Activated T-cell treated with anti-CD3 and anti-CD28 coated beads, Interleukin-2, amount 50 U/mL, for 48 hours (primary cell): Measurements from ENCODE around the gene HECTD1.
"Not testable (repeated sequence)": the region's sequence is repeated elsewhere in the genome, so short reads cannot be mapped to it uniquely, and the experiment has no call there.

Experiments
- DNase-seq, 2 experiments: peaks; one replicate each; pipeline ENCODE4 v3.0.0-alpha.2; 2020

Gene HECTD1

DNA sequence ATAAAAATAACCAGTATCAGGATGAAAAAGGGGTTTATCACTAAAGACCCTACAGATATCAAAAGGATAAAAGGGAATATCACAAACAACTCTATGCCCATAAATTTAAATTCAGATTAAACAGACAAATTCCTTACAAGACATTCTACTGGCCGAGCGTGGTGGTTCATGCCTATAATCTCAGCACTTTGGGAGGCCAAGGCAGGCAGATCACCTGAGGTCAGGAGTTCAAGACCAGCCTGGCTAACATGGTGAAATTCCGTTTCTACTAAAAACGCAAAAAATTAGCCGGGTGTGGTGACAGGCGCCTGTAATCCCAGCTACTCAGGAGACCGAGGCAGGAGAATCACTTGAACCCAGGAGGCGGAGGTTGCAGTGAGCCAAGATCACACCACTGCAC, 15.0 kb downstream of the HECTD1 start:
- not testable (repeated sequence) for DNase-seq

GRCh38 chr14:31190717-31191263, 16.8 kb downstream of the HECTD1 start:
- DNase-seq: no peak

DNA sequence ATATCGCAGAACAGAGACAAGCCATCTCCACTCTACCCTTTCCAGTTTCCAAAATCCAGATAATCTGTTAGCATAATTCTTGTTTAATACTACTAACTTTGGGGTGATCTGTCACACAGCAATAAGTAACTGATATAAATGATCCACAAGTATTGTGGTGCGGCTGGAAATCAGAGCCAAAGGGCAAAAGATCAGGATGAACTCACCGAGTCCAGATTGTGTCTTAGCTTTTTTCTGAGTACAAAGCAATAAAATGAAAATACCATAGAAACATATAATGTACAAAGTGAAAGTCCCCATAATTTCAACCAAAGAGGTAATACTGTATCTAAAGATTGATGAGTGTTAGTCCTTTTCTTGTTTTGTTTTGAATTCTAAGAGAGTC, 17.4 kb downstream of the HECTD1 start:
- DNase-seq: no peak

DNA sequence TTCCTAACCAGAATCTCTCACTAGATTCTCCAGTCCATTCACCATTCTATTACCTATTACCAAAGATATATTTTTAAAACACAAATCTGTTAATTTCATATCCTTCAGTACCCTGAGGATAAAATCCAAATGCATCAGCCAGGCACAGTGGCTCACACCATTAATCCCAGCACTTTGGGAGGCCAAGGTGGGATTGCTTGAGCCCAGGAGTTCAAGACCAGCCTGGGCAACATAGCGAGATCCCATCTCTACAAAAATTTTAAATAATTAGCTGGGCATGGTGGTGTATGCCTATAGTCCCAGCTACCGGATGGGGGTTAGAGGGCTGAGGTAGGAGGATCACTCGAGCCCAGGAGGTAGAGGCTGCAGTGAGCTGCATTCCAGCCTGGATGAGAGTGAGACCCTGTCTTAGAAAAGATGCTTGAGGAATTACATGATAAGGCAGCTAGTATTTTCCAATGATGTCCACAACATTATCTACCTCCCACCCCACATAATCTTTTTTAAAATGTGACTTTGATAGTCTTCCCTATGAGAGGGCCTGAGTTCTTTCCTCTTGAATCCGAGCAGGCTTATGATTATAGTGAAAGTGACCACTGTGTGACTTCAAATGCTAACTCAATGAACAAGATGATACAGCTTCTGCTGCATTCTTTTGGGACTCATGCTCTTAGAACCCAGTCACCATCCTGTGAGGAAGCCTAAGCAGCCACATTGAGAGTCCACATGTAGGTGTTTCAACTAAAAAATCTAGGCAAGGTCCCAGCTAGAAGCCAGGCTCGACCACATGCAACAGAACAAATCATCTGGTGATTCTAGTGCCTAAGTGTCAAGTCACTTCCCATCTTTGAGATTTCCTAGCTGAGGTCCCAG, 18.0 kb downstream of the HECTD1 start:
- no peak for DNase-seq

GRCh38 chr14:31188744-31189143, 18.8 kb downstream of the HECTD1 start:
- no peak for DNase-seq

DNA sequence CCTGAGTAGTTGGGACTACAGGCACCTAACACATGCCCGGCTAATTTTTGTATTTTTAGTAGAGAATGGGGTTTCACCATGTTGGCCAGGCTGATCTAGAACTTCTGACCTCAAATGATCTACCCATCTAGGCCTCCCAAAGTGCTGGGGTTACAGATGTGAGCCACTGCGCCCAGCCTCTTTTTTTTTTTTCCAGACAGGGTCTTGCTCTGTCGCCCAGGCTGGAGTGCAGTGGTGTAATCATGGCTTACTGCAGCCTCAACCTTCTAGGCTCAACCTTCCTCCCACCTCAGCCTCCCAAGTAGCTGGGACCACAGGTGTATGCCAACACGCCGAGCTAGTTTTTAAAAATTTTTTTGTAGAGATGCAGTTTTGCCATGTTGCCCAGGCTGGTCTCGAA, 25.6 kb downstream of the HECTD1 start:
- DNase-seq: not testable (repeated sequence)

- DNase-seq: no peak
Observed at GRCh38 chr14:31181271-31181670, 26.3 kb downstream of the HECTD1 start.

DNA sequence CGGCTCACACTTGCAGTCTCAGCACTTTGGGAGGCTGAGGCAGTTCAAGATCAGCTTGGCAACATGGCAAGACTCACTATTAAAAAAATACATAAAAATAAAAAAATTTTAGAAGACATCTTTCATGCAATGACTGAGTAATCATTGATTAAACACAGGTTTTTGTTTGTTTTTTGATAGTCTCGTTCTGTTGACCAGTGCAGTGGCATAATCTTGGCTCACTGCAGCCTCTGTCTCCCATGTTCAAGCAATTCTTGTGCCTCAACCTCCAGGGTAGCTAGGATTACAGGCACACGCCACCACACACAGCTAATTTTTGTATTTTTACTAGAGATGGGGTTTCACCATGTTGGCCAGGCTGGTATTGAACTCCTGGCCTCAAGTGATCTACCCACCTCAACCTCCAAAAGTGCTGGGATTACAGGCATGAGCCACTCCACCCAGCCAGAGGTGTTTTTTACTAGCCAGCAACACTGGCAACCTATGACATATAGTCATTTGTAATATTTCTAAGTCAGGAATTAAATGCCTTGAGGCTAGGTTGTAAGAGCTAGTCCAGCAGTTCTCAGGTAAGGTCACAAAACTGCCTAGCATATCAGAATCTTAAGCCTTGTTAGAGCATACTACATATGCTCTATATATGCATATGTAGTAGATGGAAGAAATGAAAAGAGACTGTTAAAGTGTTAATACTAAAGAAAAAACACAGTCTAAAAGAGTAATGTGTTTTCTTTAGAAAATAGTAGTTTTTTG, 27.1 kb downstream of the HECTD1 start:
- no peak for DNase-seq

DNA sequence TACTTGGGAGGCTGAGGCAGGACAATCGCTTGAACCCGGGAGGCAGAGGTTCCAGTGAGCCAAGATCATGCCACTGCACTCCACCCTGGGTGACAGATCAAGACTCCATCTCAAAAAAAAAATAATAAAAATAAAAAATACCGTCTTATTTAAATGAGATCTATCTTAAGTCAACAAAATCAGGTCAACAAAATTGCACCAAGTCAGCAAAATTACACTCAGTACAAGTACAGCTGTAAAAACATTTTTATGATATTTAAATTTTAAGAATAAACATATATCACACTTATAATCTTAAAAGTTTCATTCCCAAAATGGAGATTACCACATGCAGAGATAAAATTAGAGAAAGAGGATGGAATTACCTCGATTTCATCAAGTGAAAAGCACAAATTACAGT, 33.2 kb downstream of the HECTD1 start:
- no peak for DNase-seq

DNA sequence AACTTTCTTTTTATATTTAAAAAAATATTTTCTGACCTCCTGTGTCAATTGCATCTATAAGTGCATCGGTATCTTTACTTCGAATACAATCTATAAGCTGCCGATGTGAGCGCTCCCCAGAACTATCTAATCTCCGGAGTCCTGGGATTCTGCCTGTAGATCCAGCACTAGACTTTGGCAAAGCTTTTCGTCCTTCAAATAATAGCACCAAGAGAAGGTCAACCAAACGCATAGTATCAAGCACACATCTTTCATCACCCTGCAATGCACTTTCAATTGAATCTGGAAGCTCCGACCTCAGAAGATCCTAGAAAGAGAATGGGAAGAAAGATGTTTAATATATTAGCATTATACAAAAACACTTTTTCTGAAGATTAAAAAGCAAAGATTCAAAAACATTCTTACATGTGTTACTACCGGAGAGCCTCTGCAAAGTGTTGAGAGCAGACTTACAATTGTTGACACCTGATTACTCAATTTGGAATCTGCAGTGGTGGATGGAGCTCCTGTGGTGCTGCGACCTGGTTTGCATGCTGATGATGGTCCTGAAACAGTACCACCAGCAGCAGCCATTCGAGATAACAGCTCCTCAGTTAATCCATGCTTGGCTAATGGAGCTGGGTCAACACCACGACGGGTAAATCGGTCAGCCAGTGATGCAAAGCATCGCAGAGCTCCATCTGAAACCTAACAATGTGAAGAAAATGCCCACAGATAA, 34.3 kb downstream of the HECTD1 start:
- no peak for DNase-seq

- DNase-seq: no peak
Observed at GRCh38 chr14:31172084-31172483, 35.5 kb downstream of the HECTD1 start.

DNA sequence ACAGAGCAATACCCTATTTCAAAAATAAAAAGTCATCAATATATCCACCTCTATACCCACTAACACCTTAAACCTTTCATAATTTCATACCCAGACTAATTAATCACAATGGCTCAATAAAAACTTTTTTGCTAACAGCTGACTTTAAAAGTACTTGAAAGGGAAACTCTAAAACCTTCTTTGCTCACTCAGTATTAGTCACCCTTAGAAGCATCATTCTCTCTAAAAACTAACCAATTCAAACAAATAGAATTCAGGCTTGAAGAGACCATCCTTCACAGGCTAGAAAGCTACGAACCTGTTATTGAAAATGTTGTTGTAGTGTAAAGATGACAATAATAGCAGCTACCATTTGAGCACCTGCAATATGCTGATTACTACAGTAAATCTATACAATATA, 37.2 kb downstream of the HECTD1 start:
- no peak for DNase-seq

DNA sequence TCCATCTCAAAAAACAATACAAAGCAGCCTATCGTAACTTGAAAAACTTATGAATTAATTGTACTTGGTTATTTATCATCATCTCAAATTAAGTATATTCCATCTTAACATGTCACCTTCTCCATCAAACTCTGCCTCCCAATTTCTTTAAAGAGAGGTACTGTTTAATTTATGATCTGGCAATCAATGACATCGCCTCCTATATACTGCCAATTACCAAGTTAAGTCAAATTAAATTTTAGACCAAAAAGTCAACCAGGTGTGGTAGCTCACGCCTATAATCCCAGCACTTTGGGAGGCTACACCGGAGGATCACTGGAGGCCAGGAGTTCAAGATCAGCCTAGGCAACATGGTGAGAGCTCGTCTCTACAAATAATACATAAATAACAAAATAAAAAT, 37.7 kb downstream of the HECTD1 start:
- DNase-seq: no peak

GRCh38 chr14:31167032-31167431, 40.6 kb downstream of the HECTD1 start:
- no peak for DNase-seq

- no peak for DNase-seq
Observed at GRCh38 chr14:31166271-31166561, 41.4 kb downstream of the HECTD1 start.

- DNase-seq: no peak
Observed at GRCh38 chr14:31164115-31164514, 43.5 kb downstream of the HECTD1 start.

DNA sequence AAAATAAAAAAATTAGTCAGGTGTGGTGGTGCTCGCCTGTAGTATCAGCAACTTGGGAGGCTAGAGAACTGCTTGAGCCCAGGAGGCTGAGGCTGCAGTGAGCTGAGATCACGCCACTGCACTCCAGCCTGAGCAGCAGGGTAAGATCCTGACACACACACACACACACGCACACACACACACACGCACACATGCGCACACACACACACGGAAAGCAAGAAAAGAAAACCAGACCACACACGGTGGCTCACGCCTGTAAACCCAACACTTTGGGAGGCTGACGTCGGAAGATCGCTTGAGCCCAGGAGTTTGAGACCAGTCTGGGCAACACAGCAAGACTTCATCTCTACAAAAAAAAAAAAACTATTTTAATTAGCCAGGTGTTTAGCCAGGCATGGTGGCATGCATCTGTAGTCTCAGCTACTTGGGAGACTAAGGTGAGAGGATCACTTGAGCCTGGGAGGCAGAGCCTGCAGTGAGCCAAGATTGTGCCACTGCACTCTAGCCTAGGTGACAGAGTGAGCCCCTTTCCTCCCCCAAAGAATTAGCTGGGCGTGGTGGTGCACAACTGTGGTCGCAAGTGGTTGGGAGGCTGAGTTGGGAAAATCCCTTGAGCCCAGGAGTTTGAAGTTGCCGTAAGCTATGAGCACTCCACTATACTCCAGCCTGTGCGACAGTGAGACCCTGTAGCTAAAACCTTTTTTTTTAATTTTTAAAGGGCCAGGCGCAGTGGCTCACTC, 44.5 kb downstream of the HECTD1 start:
- DNase-seq: no peak

DNA sequence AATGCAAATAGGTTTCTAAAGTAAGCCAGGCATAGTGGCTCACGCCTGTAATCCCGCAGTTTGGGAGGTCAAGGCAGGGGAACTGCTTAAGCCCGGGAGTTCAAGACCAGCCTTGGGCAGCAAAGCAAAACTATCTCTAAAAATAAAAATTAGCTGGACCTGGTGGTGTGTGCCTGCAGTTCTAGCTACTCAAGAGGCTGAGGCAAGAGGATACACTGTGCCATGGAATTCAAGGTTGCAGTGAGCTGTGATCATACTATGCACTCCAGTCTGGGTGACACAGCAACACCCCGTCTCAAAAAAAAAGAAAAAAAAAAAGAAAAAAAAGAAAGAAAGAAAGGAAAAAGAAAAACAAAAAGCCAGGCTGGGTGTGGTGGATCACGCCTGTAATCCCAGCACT, 46.3 kb downstream of the HECTD1 start:
- no peak for DNase-seq

DNA sequence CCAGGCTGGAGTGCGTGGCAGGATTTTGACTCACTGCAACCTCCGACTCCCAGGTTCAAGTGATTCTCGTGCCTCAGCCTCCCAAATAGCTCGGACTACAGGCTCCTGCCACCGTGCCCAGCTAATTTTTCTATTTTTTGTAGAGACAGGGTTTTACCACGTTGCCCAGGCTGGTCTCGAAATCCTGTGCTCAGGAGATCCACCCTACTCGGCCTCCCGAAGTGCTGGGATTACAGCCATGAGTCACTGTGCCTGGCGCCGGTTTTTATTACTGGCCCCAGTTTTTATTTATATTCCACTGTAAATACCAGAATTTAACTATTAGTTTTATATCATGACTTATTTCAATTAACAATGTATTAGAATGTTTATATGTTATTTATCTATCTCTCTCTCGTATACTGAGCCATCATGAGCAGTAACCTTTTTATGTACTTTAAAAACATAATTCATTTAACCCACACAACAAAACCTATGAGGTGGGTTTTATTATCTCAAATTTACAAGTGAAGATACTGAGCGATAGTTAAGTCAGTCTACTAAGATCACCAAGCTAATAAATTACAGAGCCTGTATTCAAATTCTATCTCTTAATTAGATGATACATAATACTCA, 47.8 kb downstream of the HECTD1 start:
- no peak for DNase-seq

DNA sequence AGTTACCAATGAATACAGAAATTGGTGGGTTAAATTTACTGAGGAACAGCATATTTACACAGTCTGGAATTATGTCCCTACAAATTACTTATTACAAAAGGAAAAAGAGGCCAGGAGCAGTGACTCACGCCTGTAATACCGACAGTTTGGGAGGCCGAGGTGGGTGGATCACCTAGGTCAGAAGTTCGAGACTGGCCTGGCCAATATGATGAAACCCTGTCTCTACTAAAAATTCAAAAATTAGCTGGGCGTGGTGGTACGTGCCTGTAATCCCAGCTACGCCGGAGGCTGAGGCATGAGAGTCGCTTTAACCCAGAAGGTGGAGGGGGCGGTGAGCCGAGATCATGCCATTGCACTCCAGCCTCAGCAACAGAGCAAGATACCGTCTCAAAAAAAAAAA, 52.6 kb downstream of the HECTD1 start:
- DNase-seq: no peak

DNA sequence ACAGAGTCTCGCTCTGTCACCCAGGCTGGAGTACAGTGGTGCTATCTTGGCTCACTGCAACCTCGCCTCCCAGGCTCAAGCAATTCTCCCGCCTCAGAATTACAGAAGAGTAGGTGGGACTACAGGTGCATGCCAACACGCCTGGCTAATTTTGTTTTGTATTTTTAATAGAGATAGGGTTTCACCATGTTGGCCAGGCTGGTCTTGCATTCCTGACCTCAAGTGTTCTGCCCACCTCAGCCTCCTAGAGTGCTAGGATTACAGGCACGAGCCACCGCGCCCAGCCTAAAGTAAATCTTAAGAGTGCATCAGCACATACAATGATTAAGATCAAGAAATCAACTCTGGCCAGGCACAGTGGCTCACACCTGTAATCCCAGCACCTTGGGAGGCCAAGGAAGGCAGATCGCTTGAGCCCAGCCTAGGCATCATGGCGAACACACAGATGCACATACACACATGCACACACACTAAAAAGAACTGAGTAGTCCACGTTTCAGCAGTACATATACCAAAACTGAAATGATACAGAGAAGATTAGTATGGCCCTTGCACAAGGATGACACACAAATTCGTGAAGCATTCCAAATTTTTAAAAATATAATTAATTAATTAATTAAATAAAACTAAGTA, 65.0 kb downstream of the HECTD1 start:
- DNase-seq: no peak

- DNase-seq: no peak
Observed at GRCh38 chr14:31139301-31139847, 68.2 kb downstream of the HECTD1 start.
